K562 (cell line): ENCODE data around the gene ADAM10.

Experiments used
- E2F8 ChIP-seq: fragments of 450-650 bp; IDR thresholded peaks from 2 replicates; pipeline ENCODE4 v1.7.1; 2018; ENCODE audit warnings: mild to moderate bottlenecking, low read depth; ENCODE audit not compliant: partially characterized antibody
- EP300 ChIP-seq: IDR thresholded peaks from 2 replicates; pipeline ENCODE4 v1.6.1; 2012; ENCODE audit warnings: low read length, improper control_type of control experiment
- PRMT5 ChIP-seq: sonication (generic); formaldehyde crosslinking; IDR thresholded peaks from 2 replicates; pipeline ENCODE4 v1.5.0; 2020; ENCODE audit warnings: missing genetic modification reagents

GRCh38 chr15:58737298-58737697 lies 12.2 kb downstream of the ADAM10 start:
- TF ChIP-seq E2F8 = no peak
- TF ChIP-seq EP300 = no peak
- no peak for TF ChIP-seq PRMT5 (CRISPR knock-in tag)
